Heart left ventricle (tissue), 16 donors: Measurements from ENCODE around the gene DKK3. TPM values are rescaled to one million over a fixed set of nuclear protein-coding genes. Genes with fewer than 3 reads are reported as not detected.
A peak's percentile ranks its signal among the peaks of the same experiment; 100 is the strongest.

Experiments
- ATAC-seq, 4 donors: fragments of 200-7000 bp; cut with Tn5 transposase; one replicate each; pipeline ENCODE4 v1.9.1; 2020 to 2022; ENCODE audit warnings: moderate library complexity in 4 of 4, mild to moderate bottlenecking in 3 of 4, moderate number of reproducible peaks in 1 of 4
- DNase-seq, 5 donors: peaks; one replicate each; pipeline ENCODE4 v3.0.0-alpha.2; 2020
- H3K27ac ChIP-seq, 12 donors: fragments of 200-600 bp; sonication (generic) in 4 of 12; one replicate each; pipeline versions ENCODE4 v1.5.0 to v1.8.0; 2016 to 2022; ENCODE audit warnings: mild to moderate bottlenecking in 2 of 12
- H3K27me3 ChIP-seq, 9 donors: fragments of 200-600 bp; sonication (generic) in 2 of 9; one replicate each; pipeline versions ENCODE4 v1.5.1 to v1.8.0; 2016 to 2022; ENCODE audit warnings: mild to moderate bottlenecking in 3 of 9
- H3K36me3 ChIP-seq, 9 donors: fragments of 200-600 bp; sonication (generic) in 2 of 9; one replicate each; pipeline versions ENCODE4 v1.5.0 to v1.8.0; 2018 to 2022; ENCODE audit warnings: mild to moderate bottlenecking in 2 of 9
- H3K4me1 ChIP-seq, 12 donors: fragments of 200-600 bp; sonication (generic) in 4 of 12; one replicate each; pipeline versions ENCODE4 v1.5.0 to v1.8.0; 2016 to 2022; ENCODE audit warnings: mild to moderate bottlenecking in 3 of 12
- H3K4me3 ChIP-seq, 12 donors: fragments of 200-600 bp; sonication (generic) in 4 of 12; one replicate each; pipeline versions ENCODE4 v1.5.0 to v1.8.0; 2017 to 2022; ENCODE audit warnings: mild to moderate bottlenecking in 9 of 12, moderate library complexity in 4 of 12
- H3K9me3 ChIP-seq, 12 donors: fragments of 200-600 bp; sonication (generic) in 4 of 12; one replicate each; pipeline versions ENCODE4 v1.5.0 to v1.8.0; 2016 to 2022; ENCODE audit warnings: mild to moderate bottlenecking in 1 of 12
- POLR2A ChIP-seq, 2 donors: fragments of 450-650 bp; IDR thresholded peaks; one replicate each; pipeline ENCODE4 v1.6.1; 2017; ENCODE audit warnings: antibody characterized with exemption in 2 of 2, mild to moderate bottlenecking in 2 of 2, moderate library complexity in 2 of 2
- WGBS, 4 donors: extraction: QIAGEN DNeasy Blood & Tissue Kit in 2 of 4; methylation state at CpG; one replicate each; pipeline versions ENCODE4 v1.1.5 to v1.1.7; 2013 to 2018; 5-methylcytosine and 5-hydroxymethylcytosine counted together
- intact Hi-C, 10 donors: fragments of 100-400 bp; cut with DNase I; formaldehyde crosslinking; loops; one replicate each; pipeline versions ENCODE4 v1.11.1 to v1.14.2; 2022
- polyA plus RNA-seq, 2 donors: library from polyadenylated mRNA; stranded (reverse); fragments of 200-250 nt; gene quantifications; one replicate each; pipeline ENCODE4 v1.2.3, GENCODE V29; 2013
- total RNA-seq, 9 donors: library from RNA; depleted of rRNA in 2 of 9; stranded (reverse); fragments of >200 nt in 2 of 9; fragmentation: NEBNext Ultra II Directional in 3 of 9; extraction: Animal tissue kit (Norgen Biotek cat#: 25700) in 3 of 9; gene quantifications; one replicate each; pipeline versions ENCODE4 v1.1.0 to v1.2.4, GENCODE V29; 2016 to 2023
- TF ChIP-seq, protein P1 (sequence below), 12 donors: fragments of 200-600 bp; sonication (generic) in 4 of 12; IDR thresholded peaks; one replicate each; pipeline versions ENCODE4 v1.5.0 to v1.8.0; 2018 to 2022; ENCODE audit warnings: antibody characterized with exemption in 12 of 12, mild to moderate bottlenecking in 5 of 12
- donor health status: ischemic (EF 13 %, LVEDD 7.1; RV severe dilation, severe dysfunction).
- donor health status: healthy with polysubstance abuse.
- donor health status: DM: no; HTN: yes; CAD: no.
- donor health status: DM: no; HTN: no; CAD: no.
- donor health status: ischemic (EF 25% LVEDD 6.9; RV normal size, moderate dysfunction).
- donor health status: ischemic (EF 25% LVEDD 5.7; RV mildly dilated, moderate dysfunction).
- donor health status: healthy.
- donor health status: DM: yes; HTN: yes; CAD: no.
- donor health status: ischemic (EF 35%, LVEDD 5.7; RV mildly dilated, moderate dysfunction).
- donor health status: nonischemic (EF 11% LVEDD 7.7; RV severe dilation, severe dysfunction).
- donor health status: DM: yes; HTN: yes; CAD: no.
- donor health status: PGD.
- donor health status: ischemic (EF 29% LVEDD 5.4; RV normal size, mild dysfunction).
- donor health status: nonischemic (EF 23%, LVEDD 6.1; RV moderate dilation, normal function).

DKK3 gene
- total and polyA plus RNA-seq, 11 donors: 117 to 851 (median 707) TPM

DNA sequence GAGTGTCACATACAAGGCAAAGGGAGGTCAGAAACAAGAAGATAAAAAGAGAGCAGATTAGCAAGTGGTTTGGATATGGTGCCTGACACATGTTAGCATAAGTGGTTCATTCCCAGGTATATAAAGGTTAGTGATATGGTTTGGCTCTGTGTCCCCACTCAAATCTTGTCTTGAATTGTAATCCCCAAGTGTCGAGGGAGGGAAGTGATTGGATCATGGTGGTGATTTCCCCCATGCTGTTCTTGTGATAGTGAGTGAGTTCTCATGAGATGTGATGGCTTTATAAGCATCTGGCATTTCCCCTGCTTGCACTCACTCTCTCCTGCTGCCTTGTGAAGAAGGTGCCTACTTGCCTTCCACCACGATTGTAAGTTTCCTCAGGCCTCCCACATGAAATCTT is 12.1 kb upstream of the DKK3 start:
- peak in 1 of 4 donors; percentile 5 for ATAC-seq
- Histone ChIP-seq H3K36me3 (no peaks in the 10 kb centered on the region), H3K27me3 (no peaks in the 10 kb centered on the region), H3K9me3 (peaks cover 0 to 7% (median 0%) of the 10 kb centered on the region in 12 donors), H3K4me3 (no peak overlapping the region), H3K27ac (peak overlapping the region in 10 of 12 donors; percentile 56 to 95 (median 78)), H3K4me1 (peaks cover 0 to 45% (median 27%) of the 10 kb centered on the region in 12 donors)
- intact Hi-C loops: loop anchor here in 1 of 10 donors (5.0 kb wide), 1 partner anchor 48 kb away; no protein-coding TSS in a partner anchor
- DNase-seq: no peak
- WGBS, 4 donors: 32 to 38% (median 36%) methylated on average over 2 of the region's 2 CpGs
- TF ChIP-seq POLR2A (IDR thresholded peaks at IDR 0.05): no peak
- TF ChIP-seq, protein P1, sequence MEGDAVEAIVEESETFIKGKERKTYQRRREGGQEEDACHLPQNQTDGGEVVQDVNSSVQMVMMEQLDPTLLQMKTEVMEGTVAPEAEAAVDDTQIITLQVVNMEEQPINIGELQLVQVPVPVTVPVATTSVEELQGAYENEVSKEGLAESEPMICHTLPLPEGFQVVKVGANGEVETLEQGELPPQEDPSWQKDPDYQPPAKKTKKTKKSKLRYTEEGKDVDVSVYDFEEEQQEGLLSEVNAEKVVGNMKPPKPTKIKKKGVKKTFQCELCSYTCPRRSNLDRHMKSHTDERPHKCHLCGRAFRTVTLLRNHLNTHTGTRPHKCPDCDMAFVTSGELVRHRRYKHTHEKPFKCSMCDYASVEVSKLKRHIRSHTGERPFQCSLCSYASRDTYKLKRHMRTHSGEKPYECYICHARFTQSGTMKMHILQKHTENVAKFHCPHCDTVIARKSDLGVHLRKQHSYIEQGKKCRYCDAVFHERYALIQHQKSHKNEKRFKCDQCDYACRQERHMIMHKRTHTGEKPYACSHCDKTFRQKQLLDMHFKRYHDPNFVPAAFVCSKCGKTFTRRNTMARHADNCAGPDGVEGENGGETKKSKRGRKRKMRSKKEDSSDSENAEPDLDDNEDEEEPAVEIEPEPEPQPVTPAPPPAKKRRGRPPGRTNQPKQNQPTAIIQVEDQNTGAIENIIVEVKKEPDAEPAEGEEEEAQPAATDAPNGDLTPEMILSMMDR (IDR thresholded peaks at IDR 0.05): no peak

DNA sequence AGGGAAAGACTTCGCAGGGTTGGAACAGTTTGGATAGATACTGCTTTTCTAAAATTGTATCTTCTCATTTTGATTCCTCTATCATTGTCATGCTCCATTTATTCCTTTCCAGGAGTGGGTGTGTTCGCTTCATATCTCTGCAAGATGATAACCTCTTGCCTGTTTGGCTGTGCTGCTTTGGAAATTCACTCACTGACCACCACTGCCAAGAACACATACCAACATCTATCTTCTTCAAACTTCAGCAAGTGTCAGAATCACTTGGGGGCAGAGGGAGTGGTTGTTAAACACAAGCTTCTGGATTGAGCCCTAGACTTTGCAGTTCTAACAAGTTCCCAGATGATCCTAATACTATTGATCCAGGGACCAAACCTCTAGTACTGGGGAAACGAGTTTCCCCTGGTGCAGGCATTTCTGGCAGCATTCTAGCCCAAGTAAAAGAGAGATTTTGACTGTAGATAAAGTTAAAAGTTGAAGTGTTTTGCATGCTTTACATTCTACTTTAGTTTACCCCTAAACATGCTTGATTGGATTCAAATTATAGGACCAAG is 11.5 kb upstream of the DKK3 start:
- Histone ChIP-seq H3K27ac (peak overlapping the region; percentile 10 to 95 (median 76)), H3K36me3 (no peaks in the 10 kb centered on the region), H3K4me1 (peaks cover 0 to 45% (median 27%) of the 10 kb centered on the region in 12 donors), H3K4me3 (no peak overlapping the region), H3K27me3 (no peaks in the 10 kb centered on the region), H3K9me3 (peaks cover 0 to 7% (median 0%) of the 10 kb centered on the region in 12 donors)
- ATAC-seq (peak; percentile 63 to 70 (median 68)), DNase-seq (peak in 1 of 5 donors; percentile 23)
- no peak for TF ChIP-seq POLR2A (IDR thresholded peaks at IDR 0.05)
- TF ChIP-seq, protein P1 (IDR thresholded peaks at IDR 0.05): no peak
- 36 to 46% (median 45%) methylated on average over 3 of the region's 3 CpGs for WGBS, 4 donors
- intact Hi-C loops: loop anchor here in 2 of 10 donors (5.0 kb wide), 2 partner anchors 38 to 48 kb away; no protein-coding TSS in a partner anchor

DNA sequence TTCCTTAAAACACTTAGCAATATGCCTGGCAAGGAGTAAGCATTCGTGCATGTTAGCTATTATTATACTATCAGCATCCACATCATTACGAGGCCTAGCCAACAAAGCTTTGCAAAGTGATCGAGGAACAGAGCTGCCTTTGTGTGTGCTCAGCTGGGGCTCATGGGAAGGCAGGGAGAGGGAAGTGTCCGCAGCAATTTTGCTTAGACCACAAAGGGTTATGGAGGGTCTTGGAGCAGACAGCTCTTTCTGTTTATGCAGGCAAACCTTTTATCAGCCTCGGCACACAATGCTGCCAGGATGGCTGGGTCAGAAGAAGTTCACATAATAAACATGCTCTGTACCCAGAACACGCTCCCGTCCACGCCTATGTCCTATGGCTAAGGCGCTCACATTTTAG is 10.9 kb upstream of the DKK3 start:
- DNase-seq: peak in 2 of 5 donors; percentile 36 to 44
- peaks cover 0 to 45% (median 27%) of the 10 kb centered on the region in 12 donors for H3K4me1 ChIP-seq

More for the DNA sequence above, 10.9 kb upstream of the DKK3 start:
- Histone ChIP-seq H3K36me3 (no peaks in the 10 kb centered on the region), H3K9me3 (peaks cover 0 to 3% (median 0%) of the 10 kb centered on the region in 12 donors), H3K4me3 (no peak overlapping the region), H3K27me3 (no peaks in the 10 kb centered on the region), H3K27ac (peak overlapping the region; percentile 10 to 95 (median 76))
- peak; percentile 44 to 63 (median 51) for ATAC-seq
- TF ChIP-seq POLR2A (IDR thresholded peaks at IDR 0.05): no peak
- TF ChIP-seq, protein P1 (IDR thresholded peaks at IDR 0.05): no peak
- 24 to 46% (median 38%) methylated on average over 9 of the region's 9 CpGs for WGBS, 4 donors
- intact Hi-C loops: loop anchor here in 1 of 10 donors (5.0 kb wide), 1 partner anchor 37 kb away; no protein-coding TSS in a partner anchor
